SH-SY5Y (cell line): ENCODE data around the gene PIK3R1.

Experiments
- GATA2 ChIP-seq: IDR thresholded peaks from 2 replicates; pipeline ENCODE4 v1.6.1; 2011; ENCODE audit warnings: mild to moderate bottlenecking, low read depth, low read length
- GATA3 ChIP-seq: IDR thresholded peaks from 2 replicates; pipeline ENCODE4 v1.6.1; 2011; ENCODE audit warnings: low read depth, mild to moderate bottlenecking, low read length, moderate library complexity

GRCh38 chr5:68215898-68216244 is 315 bp downstream of the PIK3R1 start:
- no peak for TF ChIP-seq GATA2
- TF ChIP-seq GATA3 = no peak
